PC-3 (cell line): ENCODE results near the gene ALDH16A1.

Experiments used
- CTCF ChIP-seq: fragments of 300-600 bp; sonication (generic); conservative IDR thresholded peaks from 2 replicates; pipeline ENCODE4 v1.5.1; 2017; ENCODE audit warnings: antibody characterized with exemption, low read depth, mild to moderate bottlenecking, low read length
- EZH2 ChIP-seq: fragments of 300-600 bp; sonication (generic); IDR thresholded peaks from one replicate; pipeline ENCODE4 v1.6.1; 2017; ENCODE audit warnings: antibody characterized with exemption, mild to moderate bottlenecking, low read length; ENCODE audit not compliant: unreplicated experiment
- EZH2phosphoT487 ChIP-seq: fragments of 300-600 bp; sonication (generic); IDR thresholded peaks from 2 replicates; pipeline ENCODE4 v1.6.1; 2018; ENCODE audit warnings: mild to moderate bottlenecking, antibody characterized with exemption, low read length, borderline replicate concordance

GRCh38 chr19:49407079-49407478, 45.9 kb upstream of the ALDH16A1 start:
- no peak for TF ChIP-seq EZH2
- TF ChIP-seq CTCF = no peak
- no peak for TF ChIP-seq EZH2phosphoT487
